C4-2B (cell line): Measurements from ENCODE around the gene NAV2.

ENCODE experiments used
- H3K27ac ChIP-seq: fragments of 450-650 bp; 2 replicates; pipeline ENCODE4 v1.5.1; 2017
- CTCF ChIP-seq: fragments of 450-650 bp; conservative IDR thresholded peaks from 2 replicates; pipeline ENCODE4 v1.5.1; 2017; ENCODE audit warnings: mild to moderate bottlenecking
- ZFX ChIP-seq: fragments of 450-650 bp; IDR thresholded peaks from 2 replicates; pipeline ENCODE4 v1.6.1; 2017

Gene NAV2

GRCh38 chr11:19876750-19877149 is 164.1 kb downstream of the NAV2 start:
- TF ChIP-seq CTCF (no peak), ZFX (no peak)
- no peak overlapping the region for H3K27ac ChIP-seq

- TF ChIP-seq CTCF (no peak), ZFX (no peak)
- no peak overlapping the region for H3K27ac ChIP-seq
Measured at GRCh38 chr11:19878520-19878919, 165.9 kb downstream of the NAV2 start.

- H3K27ac ChIP-seq: no peak overlapping the region
- TF ChIP-seq ZFX (no peak), CTCF (no peak)
Measured at GRCh38 chr11:19879307-19880087, 166.9 kb downstream of the NAV2 start.

- no peak overlapping the region for H3K27ac ChIP-seq
- TF ChIP-seq ZFX: no peak
- no peak for TF ChIP-seq CTCF
Measured at GRCh38 chr11:19880088-19880345, 167.4 kb downstream of the NAV2 start.

GRCh38 chr11:19881177-19881576 is 168.5 kb downstream of the NAV2 start:
- H3K27ac ChIP-seq: no peak overlapping the region

GRCh38 chr11:19882356-19882755 is 169.7 kb downstream of the NAV2 start:
- H3K27ac ChIP-seq: no peak overlapping the region
- TF ChIP-seq ZFX (no peak), CTCF (no peak)

More at GRCh38 chr11:19881177-19881576, 168.5 kb downstream of the NAV2 start:
- TF ChIP-seq CTCF (no peak), ZFX (no peak)

GRCh38 chr11:19886498-19886897 is 173.9 kb downstream of the NAV2 start:
- TF ChIP-seq ZFX (no peak), CTCF (no peak)

More at GRCh38 chr11:19886498-19886897, 173.9 kb downstream of the NAV2 start:
- H3K27ac ChIP-seq: no peak overlapping the region
